Caco-2 (cell line): Measurements from ENCODE around the gene ATP5F1B. TPM values are rescaled to one million over a fixed set of nuclear protein-coding genes. Genes with fewer than 3 reads are reported as not detected.

ENCODE experiments used
- BruUV-seq: library from RNA; stranded (reverse); fragments of 400-500 nt; replicated peaks from 2 replicates; lab custom pipeline; 2021; lab: Mats Ljungman, UMichigan
- CTCF ChIA-PET: fragments of 300-600 bp; sonication (Branson Sonifier 250); formaldehyde crosslinking; loops from one replicate; lab custom pipeline; 2022; ENCODE audit warnings: antibody characterized with exemption; lab: Charles Lee
- POLR2A ChIA-PET: fragments of 300-600 bp; sonication (Branson Sonifier 250); formaldehyde crosslinking; loops from one replicate; lab custom pipeline; 2022; ENCODE audit warnings: antibody characterized with exemption; lab: Charles Lee
- DNase-seq, 2 experiments: peaks; one replicate each; pipeline versions ENCODE4 v3.0.0 to v3.0.0-alpha.2; 2020 to 2022
- H3K27me3 ChIP-seq: replicated peaks from 2 replicates; pipeline ENCODE4 v1.6.0; 2011; ENCODE audit warnings: low read length; ENCODE audit not compliant: control insufficient read depth, insufficient read depth
- H3K36me3 ChIP-seq: 2 replicates; pipeline ENCODE4 v1.5.1; 2011; ENCODE audit warnings: low read length; ENCODE audit not compliant: control insufficient read depth, insufficient read depth
- H3K4me1 ChIP-seq: fragments of 250-450 bp; sonication (Bioruptor Pico); 2 replicates; pipeline ENCODE4 v1.5.1; 2020; ENCODE audit warnings: mild to moderate bottlenecking
- H3K4me3 ChIP-seq: 2 replicates; pipeline ENCODE4 v1.5.1; 2011; ENCODE audit warnings: low read depth, mild to moderate bottlenecking, control low read depth, low read length
- H3K9me3 ChIP-seq: fragments of 250-450 bp; sonication (Bioruptor Pico); 2 replicates; pipeline ENCODE4 v1.5.1; 2020; ENCODE audit warnings: mild to moderate bottlenecking, moderate library complexity
- H3K27ac Mint-ChIP-seq: one replicate; pipeline ENCODE4 v1.8.0; 2022; ENCODE audit warnings: mixed read lengths; ENCODE audit not compliant: unreplicated experiment
- H3K27me3 Mint-ChIP-seq: one replicate; pipeline ENCODE4 v1.8.0; 2022; ENCODE audit warnings: mixed read lengths; ENCODE audit not compliant: insufficient read depth, unreplicated experiment
- H3K36me3 Mint-ChIP-seq: one replicate; pipeline ENCODE4 v1.8.0; 2022; ENCODE audit warnings: mild to moderate bottlenecking, mixed read lengths; ENCODE audit not compliant: insufficient read depth, unreplicated experiment
- H3K4me1 Mint-ChIP-seq: one replicate; pipeline ENCODE4 v1.8.0; 2022; ENCODE audit warnings: low read depth, mixed read lengths; ENCODE audit not compliant: unreplicated experiment
- H3K4me3 Mint-ChIP-seq: one replicate; pipeline ENCODE4 v1.8.0; 2022; ENCODE audit warnings: mild to moderate bottlenecking, moderate library complexity, mixed read lengths; ENCODE audit not compliant: unreplicated experiment
- H3K9me3 Mint-ChIP-seq: one replicate; pipeline ENCODE4 v1.8.0; 2022; ENCODE audit warnings: mixed read lengths; ENCODE audit not compliant: unreplicated experiment
- intact Hi-C: fragments of 100-400 bp; cut with micrococcal nuclease; formaldehyde crosslinking; loops from one replicate; pipeline ENCODE4 v1.10.0; 2022; ENCODE audit not compliant: unreplicated experiment
- total RNA-seq: library from RNA; stranded (reverse); gene quantifications from 2 replicates; pipeline ENCODE4 v1.2.3, GENCODE V29; 2022
- TF ChIP-seq, protein P1 (sequence below), 2 experiments: fragments of 200-600 bp in 1 of 2; IDR thresholded peaks; 1 replicate in 1 of 2; 2 replicates in 1 of 2; pipeline versions ENCODE4 v1.5.1 to v1.8.0; 2011 to 2022; ENCODE audit warnings: antibody characterized with exemption in 1 of 2, control low read depth in 1 of 2, inconsistent platforms in 1 of 2, low read depth in 1 of 2, low read length in 1 of 2, mild to moderate bottlenecking in 1 of 2, moderate library complexity in 1 of 2; ENCODE audit not compliant: insufficient read depth in 1 of 2, severe bottlenecking in 1 of 2, unreplicated experiment in 1 of 2

ATP5F1B gene
- total RNA-seq, 1 experiment from 2014 or later = 740 TPM

DNA sequence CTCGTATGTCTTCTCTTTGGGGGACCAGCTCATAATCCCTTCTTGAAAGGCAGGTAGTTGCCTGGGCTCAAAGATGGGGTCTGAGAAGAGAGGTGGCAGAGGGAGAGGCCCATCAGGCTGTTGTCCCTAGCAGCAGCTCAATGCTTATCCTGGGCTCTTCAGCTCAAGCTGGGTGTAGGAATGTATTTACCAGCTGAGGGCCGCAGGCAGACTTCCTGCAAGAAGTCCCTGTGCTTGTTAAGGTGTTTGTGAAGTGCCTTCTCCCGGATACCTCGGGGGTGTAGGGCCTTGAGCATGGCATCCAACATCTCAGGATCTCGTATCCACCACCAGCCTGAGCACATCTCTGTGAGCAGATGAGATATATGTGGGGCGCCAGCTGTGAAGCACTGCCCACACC is 45.0 kb downstream of the ATP5F1B start:
- H3K4me1 Mint-ChIP-seq = no peaks in the 10 kb centered on the region
- no peaks in the 10 kb centered on the region for H3K27me3 Mint-ChIP-seq
- no peak overlapping the region for H3K27ac Mint-ChIP-seq
- H3K36me3 Mint-ChIP-seq = peaks cover 97% of the 10 kb centered on the region
- no peak overlapping the region for H3K4me3 Mint-ChIP-seq
- ChIA-PET CTCF (interaction anchor here (1.8 to 2.4 kb wide), 2 partner anchors 10 to 36 kb away, joined by 4 to 21 read pairs; no protein-coding TSS in a partner anchor), POLR2A (no interaction called here)
- H3K4me1 ChIP-seq = no peaks in the 10 kb centered on the region
- TF ChIP-seq, protein P1, sequence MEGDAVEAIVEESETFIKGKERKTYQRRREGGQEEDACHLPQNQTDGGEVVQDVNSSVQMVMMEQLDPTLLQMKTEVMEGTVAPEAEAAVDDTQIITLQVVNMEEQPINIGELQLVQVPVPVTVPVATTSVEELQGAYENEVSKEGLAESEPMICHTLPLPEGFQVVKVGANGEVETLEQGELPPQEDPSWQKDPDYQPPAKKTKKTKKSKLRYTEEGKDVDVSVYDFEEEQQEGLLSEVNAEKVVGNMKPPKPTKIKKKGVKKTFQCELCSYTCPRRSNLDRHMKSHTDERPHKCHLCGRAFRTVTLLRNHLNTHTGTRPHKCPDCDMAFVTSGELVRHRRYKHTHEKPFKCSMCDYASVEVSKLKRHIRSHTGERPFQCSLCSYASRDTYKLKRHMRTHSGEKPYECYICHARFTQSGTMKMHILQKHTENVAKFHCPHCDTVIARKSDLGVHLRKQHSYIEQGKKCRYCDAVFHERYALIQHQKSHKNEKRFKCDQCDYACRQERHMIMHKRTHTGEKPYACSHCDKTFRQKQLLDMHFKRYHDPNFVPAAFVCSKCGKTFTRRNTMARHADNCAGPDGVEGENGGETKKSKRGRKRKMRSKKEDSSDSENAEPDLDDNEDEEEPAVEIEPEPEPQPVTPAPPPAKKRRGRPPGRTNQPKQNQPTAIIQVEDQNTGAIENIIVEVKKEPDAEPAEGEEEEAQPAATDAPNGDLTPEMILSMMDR (IDR thresholded peaks at IDR 0.05; ENCODE audit: insufficient read depth in 1 of 2, low read depth in 1 of 2, low read length in 1 of 2, severe bottlenecking in 1 of 2, unreplicated experiment in 1 of 2) = no peak
- no peak for DNase-seq
- no peaks in the 10 kb centered on the region for H3K27me3 ChIP-seq
- H3K4me3 ChIP-seq = no peak overlapping the region
- no peaks in the 10 kb centered on the region for H3K9me3 Mint-ChIP-seq
- H3K9me3 ChIP-seq = no peaks in the 10 kb centered on the region
- H3K36me3 ChIP-seq = peaks cover 7% of the 10 kb centered on the region
- BruUV-seq = no TSS peak
- intact Hi-C loops = no loop called here

DNA sequence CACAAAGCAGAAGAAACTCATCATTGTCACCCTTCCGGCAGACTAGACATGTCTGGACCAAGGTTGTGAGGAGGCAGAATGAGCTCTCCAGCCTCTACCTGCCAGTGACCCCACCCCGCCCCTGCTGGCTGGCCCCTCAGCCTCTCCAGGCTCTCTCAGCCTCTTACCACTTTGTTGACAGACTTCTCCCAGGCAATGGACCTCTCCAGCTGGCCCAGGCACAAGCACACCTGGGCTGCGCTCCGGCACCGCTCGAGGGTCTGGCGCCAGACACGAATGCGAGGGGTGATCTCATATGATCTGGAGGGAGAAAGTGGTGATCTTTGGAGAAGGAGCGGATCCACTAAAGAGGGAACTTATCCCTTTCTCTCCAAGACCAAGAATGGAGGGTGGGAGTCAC is 46.0 kb downstream of the ATP5F1B start:
- Mint-ChIP-seq H3K9me3 (no peaks in the 10 kb centered on the region), H3K4me1 (peaks cover 2% of the 10 kb centered on the region), H3K27me3 (no peaks in the 10 kb centered on the region), H3K36me3 (peaks cover 95% of the 10 kb centered on the region), H3K27ac (no peak overlapping the region), H3K4me3 (no peak overlapping the region)
- BruUV-seq = no TSS peak
- H3K4me3 ChIP-seq = no peak overlapping the region
- intact Hi-C loops = no loop called here
- no peaks in the 10 kb centered on the region for H3K27me3 ChIP-seq
- no peak for DNase-seq
- peaks cover 5% of the 10 kb centered on the region for H3K36me3 ChIP-seq
- TF ChIP-seq, protein P1 (IDR thresholded peaks at IDR 0.05; ENCODE audit: insufficient read depth in 1 of 2, low read depth in 1 of 2, low read length in 1 of 2, severe bottlenecking in 1 of 2, unreplicated experiment in 1 of 2) = no peak
- no peaks in the 10 kb centered on the region for H3K9me3 ChIP-seq
- H3K4me1 ChIP-seq = no peaks in the 10 kb centered on the region
- ChIA-PET CTCF (no interaction called here), POLR2A (no interaction called here)

DNA sequence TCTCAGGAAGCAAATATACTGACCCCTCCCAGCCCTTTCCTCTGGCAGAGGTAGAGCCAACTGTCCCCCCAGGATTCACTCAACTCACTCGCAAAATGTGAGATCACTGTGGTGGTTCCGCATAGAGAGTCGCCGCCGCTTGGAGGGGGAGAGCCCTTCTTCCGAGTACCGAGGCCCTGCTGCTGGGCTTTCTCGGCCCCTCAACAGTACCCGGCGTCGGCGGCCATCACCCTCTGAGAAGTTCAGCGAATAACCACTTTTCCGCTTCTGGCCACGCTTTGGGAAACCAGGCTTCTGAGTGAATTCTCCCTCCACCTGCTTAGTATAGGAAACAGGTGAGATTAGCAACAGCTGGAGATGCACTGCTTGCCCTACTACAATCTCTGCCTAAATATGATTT is 46.7 kb downstream of the ATP5F1B start:
- TF ChIP-seq, protein P1 (IDR thresholded peaks at IDR 0.05; ENCODE audit: insufficient read depth in 1 of 2, low read depth in 1 of 2, low read length in 1 of 2, severe bottlenecking in 1 of 2, unreplicated experiment in 1 of 2) = no peak
- Mint-ChIP-seq H3K27ac (no peak overlapping the region), H3K4me3 (no peak overlapping the region), H3K9me3 (no peaks in the 10 kb centered on the region), H3K27me3 (no peaks in the 10 kb centered on the region), H3K36me3 (peaks cover 95% of the 10 kb centered on the region), H3K4me1 (peaks cover 10% of the 10 kb centered on the region)
- intact Hi-C loops = no loop called here
- DNase-seq = no peak
- ChIA-PET POLR2A (no interaction called here), CTCF (interaction anchor here (0.6 kb wide), 1 partner anchor 241 kb away, joined by 4 read pairs; no protein-coding TSS in a partner anchor)
- no peaks in the 10 kb centered on the region for H3K4me1 ChIP-seq
- no peaks in the 10 kb centered on the region for H3K27me3 ChIP-seq
- H3K36me3 ChIP-seq = peaks cover 5% of the 10 kb centered on the region
- BruUV-seq = no TSS peak
- H3K9me3 ChIP-seq = no peaks in the 10 kb centered on the region
- H3K4me3 ChIP-seq = no peak overlapping the region
